H9 (cell line): Measurements from ENCODE around the gene DLL4. TPM values are rescaled to one million over a fixed set of nuclear protein-coding genes. Genes with fewer than 3 reads are reported as not detected.
A peak's percentile ranks its signal among the peaks of the same experiment; 100 is the strongest.

Experiments used
- DNase-seq: peaks from one replicate; pipeline ENCODE4 v3.0.0-alpha.2; 2017
- H2AFZ ChIP-seq: one replicate; pipeline ENCODE4 v1.6.1; 2013; ENCODE audit warnings: mild to moderate bottlenecking, low read length, control low read depth, moderate library complexity
- H2AK5ac ChIP-seq: 2 replicates; pipeline ENCODE4 v1.6.1; 2013; ENCODE audit warnings: low read length, control low read depth, mixed read lengths; ENCODE audit not compliant: insufficient read length
- H2BK120ac ChIP-seq: one replicate; pipeline ENCODE4 v1.6.1; 2013; ENCODE audit warnings: low read depth, mild to moderate bottlenecking, low read length, control low read depth, inconsistent platforms; ENCODE audit not compliant: poor library complexity, severe bottlenecking
- H2BK12ac ChIP-seq: 2 replicates; pipeline ENCODE4 v1.6.1; 2013; ENCODE audit warnings: low read length, control low read depth, mixed read lengths, low read depth; ENCODE audit not compliant: insufficient read length
- H2BK15ac ChIP-seq: 2 replicates; pipeline ENCODE4 v1.6.1; 2013; ENCODE audit warnings: low read depth, low read length, control low read depth
- H2BK20ac ChIP-seq: one replicate; pipeline ENCODE4 v1.6.1; 2013; ENCODE audit warnings: low read depth, mild to moderate bottlenecking, low read length, control low read depth, inconsistent platforms; ENCODE audit not compliant: poor library complexity, severe bottlenecking
- H2BK5ac ChIP-seq: 2 replicates; pipeline ENCODE4 v1.6.1; 2013; ENCODE audit warnings: low read length, control low read depth, mixed read lengths; ENCODE audit not compliant: insufficient read length
- H3K14ac ChIP-seq: 2 replicates; pipeline ENCODE4 v1.6.1; 2013; ENCODE audit warnings: low read length, control low read depth; ENCODE audit not compliant: insufficient read depth
- H3K18ac ChIP-seq: 2 replicates; pipeline ENCODE4 v1.6.1; 2013; ENCODE audit warnings: low read depth, mild to moderate bottlenecking, mixed read lengths, low read length, control low read depth; ENCODE audit not compliant: insufficient read length
- H3K23ac ChIP-seq: 2 replicates; pipeline ENCODE4 v1.6.1; 2013; ENCODE audit warnings: low read length, control low read depth, mixed read lengths, low read depth; ENCODE audit not compliant: insufficient read length
- H3K23me2 ChIP-seq: 2 replicates; pipeline ENCODE4 v1.6.1; 2013; ENCODE audit warnings: low read depth, mild to moderate bottlenecking, mixed read lengths, low read length, control low read depth; ENCODE audit not compliant: insufficient read length, poor library complexity, severe bottlenecking
- H3K27ac ChIP-seq: 2 replicates; pipeline ENCODE4 v1.5.1; 2013; ENCODE audit warnings: low read length, control low read depth, mixed read lengths, low read depth; ENCODE audit not compliant: insufficient read length
- H3K27me3 ChIP-seq: 2 replicates; pipeline ENCODE4 v1.6.1; 2013; ENCODE audit warnings: low read length, control low read depth, inconsistent platforms; ENCODE audit not compliant: insufficient read depth
- H3K4ac ChIP-seq: 2 replicates; pipeline ENCODE4 v1.6.1; 2013; ENCODE audit warnings: low read depth, mild to moderate bottlenecking, control low read depth, inconsistent platforms, low read length, moderate library complexity
- H3K4me1 ChIP-seq: 2 replicates; pipeline ENCODE4 v1.6.1; 2013; ENCODE audit warnings: low read length, control low read depth, inconsistent platforms; ENCODE audit not compliant: insufficient read depth
- H3K4me2 ChIP-seq: 2 replicates; pipeline ENCODE4 v1.6.1; 2013; ENCODE audit warnings: low read length, control low read depth, mixed read lengths; ENCODE audit not compliant: insufficient read length, insufficient read depth
- H3K56ac ChIP-seq: 2 replicates; pipeline ENCODE4 v1.6.1; 2013; ENCODE audit warnings: low read depth, mild to moderate bottlenecking, mixed read lengths, low read length, control low read depth; ENCODE audit not compliant: insufficient read length
- H3K79me1 ChIP-seq: 2 replicates; pipeline ENCODE4 v1.6.1; 2013; ENCODE audit warnings: low read depth, mild to moderate bottlenecking, moderate library complexity, low read length, control low read depth, inconsistent platforms; ENCODE audit not compliant: insufficient read depth, poor library complexity, severe bottlenecking
- H3K79me2 ChIP-seq: 2 replicates; pipeline ENCODE4 v1.6.1; 2013; ENCODE audit warnings: low read length, control low read depth, inconsistent platforms; ENCODE audit not compliant: insufficient read depth
- H3K9ac ChIP-seq: 2 replicates; pipeline ENCODE4 v1.6.1; 2013; ENCODE audit warnings: low read length, control low read depth, mixed read lengths; ENCODE audit not compliant: insufficient read length; ENCODE audit errors: extremely low read depth
- H3K9me3 ChIP-seq: one replicate; pipeline ENCODE4 v1.6.1; 2013; ENCODE audit warnings: low read depth, low read length, inconsistent platforms; ENCODE audit not compliant: control insufficient read depth
- H3T11ph ChIP-seq: one replicate; pipeline ENCODE4 v1.6.1; 2013; ENCODE audit warnings: mild to moderate bottlenecking, low read length, control low read depth, inconsistent platforms
- H4K20me1 ChIP-seq: one replicate; pipeline ENCODE4 v1.6.1; 2013; ENCODE audit not compliant: control insufficient read depth, insufficient read length, insufficient read depth
- H4K5ac ChIP-seq: 2 replicates; pipeline ENCODE4 v1.6.1; 2013; ENCODE audit warnings: low read depth, mild to moderate bottlenecking, mixed read lengths, low read length, control low read depth; ENCODE audit not compliant: insufficient read length
- H4K8ac ChIP-seq: replicated peaks from 2 replicates; pipeline ENCODE4 v1.6.1; 2013; ENCODE audit warnings: low read length, control low read depth, mixed read lengths, low read depth; ENCODE audit not compliant: insufficient read length
- H4K91ac ChIP-seq: 2 replicates; pipeline ENCODE4 v1.6.1; 2013; ENCODE audit warnings: low read depth, mild to moderate bottlenecking, moderate library complexity, mixed read lengths, low read length, control low read depth; ENCODE audit not compliant: insufficient read length
- H3K27ac Mint-ChIP-seq, 3 experiments: 2 replicates in 2 of 3; 3 replicates in 1 of 3; pipeline ENCODE4 v1.8.0; 2020 to 2021; ENCODE audit warnings: mixed read lengths in 3 of 3, mild to moderate bottlenecking in 1 of 3, moderate library complexity in 1 of 3
- H3K27me3 Mint-ChIP-seq: 2 replicates; pipeline ENCODE4 v1.8.0; 2021; ENCODE audit warnings: low read depth, mild to moderate bottlenecking, moderate library complexity, mixed read lengths
- H3K36me3 Mint-ChIP-seq, 3 experiments: 2 replicates in 2 of 3; 3 replicates in 1 of 3; pipeline ENCODE4 v1.8.0; 2020 to 2021; ENCODE audit warnings: low read depth in 3 of 3, mixed read lengths in 3 of 3; ENCODE audit not compliant: insufficient read depth in 1 of 3
- H3K4me1 Mint-ChIP-seq, 2 experiments: 2 replicates each; pipeline ENCODE4 v1.8.0; 2020; ENCODE audit warnings: mixed read lengths in 2 of 2
- H3K4me3 Mint-ChIP-seq, 2 experiments: 2 replicates in 1 of 2; 3 replicates in 1 of 2; pipeline ENCODE4 v1.8.0; 2020 to 2021; ENCODE audit warnings: mild to moderate bottlenecking in 2 of 2, mixed read lengths in 2 of 2, moderate library complexity in 1 of 2
- H3K9me3 Mint-ChIP-seq, 2 experiments: 2 replicates in 1 of 2; 3 replicates in 1 of 2; pipeline ENCODE4 v1.8.0; 2020; ENCODE audit warnings: mild to moderate bottlenecking in 2 of 2, mixed read lengths in 2 of 2, moderate library complexity in 1 of 2
- WGBS: extraction: QIAGEN DNeasy Blood & Tissue Kit; methylation state at CpG from one replicate; pipeline ENCODE4 v1.1.7; 2013; ENCODE audit warnings: missing lambda C conversion rate, low lambda C conversion rate, mixed read lengths; ENCODE audit not compliant: insufficient read length; ENCODE audit errors: extremely low coverage; 5-methylcytosine and 5-hydroxymethylcytosine counted together
- total RNA-seq: library from RNA; stranded (reverse); gene quantifications from 2 replicates; pipeline ENCODE4 v1.2.1, GENCODE V29; 2021
- TF ChIP-seq, protein P1 (sequence below): fragments of 200-600 bp; sonication (generic); conservative IDR thresholded peaks from 3 replicates; pipeline ENCODE4 v1.8.0; 2021; ENCODE audit warnings: antibody characterized with exemption, mild to moderate bottlenecking

The DLL4 gene
- total RNA-seq, 1 experiment from 2014 or later, result 0.28 TPM

DNA sequence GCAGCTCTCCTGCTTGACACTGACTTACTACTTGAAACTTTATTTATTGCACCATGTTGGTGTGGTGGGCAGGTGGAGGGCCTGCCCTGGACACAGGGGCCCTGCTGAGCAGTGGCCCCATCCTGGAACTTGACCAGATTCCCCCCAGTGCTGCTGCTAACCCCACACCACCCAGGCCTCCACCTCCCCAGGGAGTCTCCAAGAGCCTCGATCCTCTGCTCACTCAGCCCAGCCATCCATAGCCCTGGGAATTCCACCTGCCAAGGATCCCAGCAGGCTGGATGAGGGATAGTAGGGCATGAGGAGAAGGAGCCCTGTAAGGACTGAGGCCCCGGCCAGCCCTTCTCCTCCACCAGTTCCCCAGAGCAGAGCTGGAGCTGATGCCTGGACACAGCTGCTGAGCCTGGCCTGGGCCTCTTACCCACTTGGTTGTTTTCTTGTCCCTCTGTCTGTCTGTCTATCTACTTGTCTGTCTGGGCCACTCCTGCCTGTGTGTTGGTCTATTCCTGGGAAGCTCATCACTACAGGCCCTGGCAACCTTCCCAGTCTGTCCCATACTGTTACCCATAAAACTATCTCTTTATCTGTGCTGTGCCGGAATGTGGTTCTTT lies 26.9 kb downstream of the DLL4 start:
- no peak overlapping the region for H3K18ac ChIP-seq
- no peak overlapping the region for H3K14ac ChIP-seq
- H3K4me1 ChIP-seq, result peaks cover 3% of the 10 kb centered on the region; the same call in 1 of the 2 replicates
- H3K23ac ChIP-seq, result no peak overlapping the region
- no peaks in the 10 kb centered on the region for H4K20me1 ChIP-seq
- no peaks in the 10 kb centered on the region; a peak in 1 of 5 replicates for H3K9me3 Mint-ChIP-seq
- no peak overlapping the region for H4K91ac ChIP-seq
- H2AK5ac ChIP-seq, result no peak overlapping the region
- no peak overlapping the region for H3K4ac ChIP-seq
- H3K9me3 ChIP-seq, result no peaks in the 10 kb centered on the region
- no peak overlapping the region for H4K8ac ChIP-seq
- H3K23me2 ChIP-seq, result peaks cover 18% of the 10 kb centered on the region
- no peaks in the 10 kb centered on the region for H3K27me3 ChIP-seq
- H3K79me2 ChIP-seq, result no peaks in the 10 kb centered on the region; the same call in 1 of the 2 replicates
- no peak overlapping the region for H3K9ac ChIP-seq
- TF ChIP-seq, protein P1, sequence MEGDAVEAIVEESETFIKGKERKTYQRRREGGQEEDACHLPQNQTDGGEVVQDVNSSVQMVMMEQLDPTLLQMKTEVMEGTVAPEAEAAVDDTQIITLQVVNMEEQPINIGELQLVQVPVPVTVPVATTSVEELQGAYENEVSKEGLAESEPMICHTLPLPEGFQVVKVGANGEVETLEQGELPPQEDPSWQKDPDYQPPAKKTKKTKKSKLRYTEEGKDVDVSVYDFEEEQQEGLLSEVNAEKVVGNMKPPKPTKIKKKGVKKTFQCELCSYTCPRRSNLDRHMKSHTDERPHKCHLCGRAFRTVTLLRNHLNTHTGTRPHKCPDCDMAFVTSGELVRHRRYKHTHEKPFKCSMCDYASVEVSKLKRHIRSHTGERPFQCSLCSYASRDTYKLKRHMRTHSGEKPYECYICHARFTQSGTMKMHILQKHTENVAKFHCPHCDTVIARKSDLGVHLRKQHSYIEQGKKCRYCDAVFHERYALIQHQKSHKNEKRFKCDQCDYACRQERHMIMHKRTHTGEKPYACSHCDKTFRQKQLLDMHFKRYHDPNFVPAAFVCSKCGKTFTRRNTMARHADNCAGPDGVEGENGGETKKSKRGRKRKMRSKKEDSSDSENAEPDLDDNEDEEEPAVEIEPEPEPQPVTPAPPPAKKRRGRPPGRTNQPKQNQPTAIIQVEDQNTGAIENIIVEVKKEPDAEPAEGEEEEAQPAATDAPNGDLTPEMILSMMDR, result no peak
- peaks cover 52 to 64% of the 10 kb centered on the region in 2 experiments for H3K4me1 Mint-ChIP-seq
- peaks cover 18 to 35% (median 29%) of the 10 kb centered on the region in 3 experiments for H3K36me3 Mint-ChIP-seq
- no peak overlapping the region for H3K27ac ChIP-seq
- no peak overlapping the region for H2BK5ac ChIP-seq
- no peak overlapping the region for H3K4me2 ChIP-seq
- H2AFZ ChIP-seq, result no peak overlapping the region
- H2BK15ac ChIP-seq, result no peak overlapping the region
- H2BK120ac ChIP-seq, result no peak overlapping the region
- no peak overlapping the region for H3K56ac ChIP-seq
- peak overlapping the region; percentile 68 to 79 (median 77); a peak in 4 of 7 replicates for H3K27ac Mint-ChIP-seq
- no peak for DNase-seq
- H4K5ac ChIP-seq, result no peak overlapping the region
- H3K79me1 ChIP-seq, result no peaks in the 10 kb centered on the region
- H3K4me3 Mint-ChIP-seq, result peak overlapping the region; percentile 43 to 52; a peak in 3 of 5 replicates
- H3T11ph ChIP-seq, result no peak overlapping the region
- H2BK20ac ChIP-seq, result no peak overlapping the region
- WGBS, result no CpG with 5 or more reads among the region's 3 CpGs
- H3K27me3 Mint-ChIP-seq, result no peaks in the 10 kb centered on the region; the same call in 1 of the 2 replicates
- H2BK12ac ChIP-seq, result no peak overlapping the region
